ENCODE results near the gene MAST3.

Gene MAST3

DNA sequence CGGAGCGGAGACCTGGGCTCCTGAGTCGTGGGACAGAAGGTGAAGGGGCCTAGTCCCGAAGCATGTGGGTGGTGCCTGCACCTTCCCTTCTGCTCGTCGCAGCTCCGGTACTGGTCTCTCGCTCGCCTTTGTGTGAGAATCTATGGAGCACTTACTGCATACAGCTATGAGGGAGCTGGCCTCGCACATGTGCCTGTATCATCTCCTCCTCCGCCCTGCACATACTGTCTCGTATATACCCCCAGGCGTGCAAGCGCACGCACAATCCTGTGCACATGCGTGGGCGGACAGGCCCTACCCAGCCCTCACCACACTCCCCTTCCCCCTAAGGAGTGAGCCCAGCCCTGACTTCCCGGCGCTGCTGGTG is 64.0 kb downstream of the MAST3 start:
- DNase-seq: no peak

DNA sequence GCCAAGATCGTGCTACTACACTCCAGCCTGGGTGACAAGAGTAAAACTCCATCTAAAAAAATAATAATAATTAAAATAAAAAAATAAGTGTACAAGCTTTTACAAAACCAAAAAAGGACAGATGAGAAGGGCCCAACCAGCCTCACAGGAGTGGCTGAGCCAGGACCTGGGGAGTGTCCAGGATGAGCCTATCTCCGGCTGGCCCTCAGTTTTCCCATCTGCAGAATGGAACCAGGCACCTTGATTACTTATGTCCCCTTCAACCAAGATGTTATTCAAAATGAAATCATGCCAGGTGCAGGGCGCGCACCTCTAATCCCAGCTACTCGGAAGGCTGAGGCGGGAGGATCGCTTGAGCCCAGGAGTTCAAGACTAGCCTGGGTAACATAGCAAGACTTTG is 66.5 kb downstream of the MAST3 start:
- DNase-seq: no peak

DNA sequence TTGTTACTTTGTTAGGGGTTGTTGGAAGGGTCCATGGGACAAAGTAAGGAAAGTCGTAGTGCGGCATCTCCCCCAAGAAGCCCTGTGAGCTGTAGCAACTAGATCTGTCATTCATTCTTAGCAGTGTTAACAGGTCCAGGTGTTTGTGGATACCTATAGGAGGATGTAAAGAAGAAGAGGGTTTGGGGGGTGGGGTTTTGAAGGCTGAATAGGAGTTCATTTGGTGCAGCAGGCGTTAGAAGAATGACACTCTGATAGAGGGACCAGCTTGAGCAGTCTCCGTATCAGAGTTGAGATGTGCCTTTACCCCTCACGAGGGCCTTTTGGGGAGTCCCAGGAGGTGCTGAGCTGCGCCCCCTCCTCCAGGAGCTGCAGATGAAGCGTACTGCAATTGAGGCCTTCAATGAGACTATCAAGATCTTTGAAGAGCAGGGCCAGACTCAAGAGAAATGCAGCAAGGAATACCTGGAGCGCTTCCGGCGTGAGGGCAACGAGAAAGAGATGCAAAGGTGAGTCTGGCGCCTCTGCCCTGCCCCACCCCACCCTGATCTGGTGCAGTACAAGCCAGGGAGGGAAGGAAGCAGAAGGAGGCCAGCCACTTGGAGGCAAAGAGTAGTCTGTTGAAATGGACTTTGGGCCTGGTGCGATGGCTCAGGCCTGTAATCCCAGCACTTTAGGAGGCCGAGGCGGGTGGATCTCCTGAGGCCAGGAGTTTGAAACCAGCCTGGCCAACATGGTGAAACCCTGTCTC is 68.4 kb downstream of the MAST3 start:
- no peak for DNase-seq

DNA sequence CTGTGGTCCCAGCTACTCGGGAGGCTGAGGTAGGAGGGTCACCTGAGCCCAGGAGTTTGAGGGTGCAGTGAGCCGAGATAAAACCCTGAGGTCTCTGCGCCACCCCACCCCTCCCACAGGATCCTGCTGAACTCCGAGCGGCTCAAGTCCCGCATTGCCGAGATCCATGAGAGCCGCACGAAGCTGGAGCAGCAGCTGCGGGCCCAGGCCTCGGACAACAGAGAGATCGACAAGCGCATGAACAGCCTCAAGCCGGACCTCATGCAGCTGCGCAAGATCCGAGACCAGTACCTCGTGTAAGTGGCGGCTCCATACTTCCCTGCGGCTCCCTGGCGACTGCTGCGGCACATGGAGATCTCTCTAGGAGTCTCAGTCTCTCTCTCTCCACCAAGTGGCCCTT is 69.4 kb downstream of the MAST3 start:
- DNase-seq: no peak

DNA sequence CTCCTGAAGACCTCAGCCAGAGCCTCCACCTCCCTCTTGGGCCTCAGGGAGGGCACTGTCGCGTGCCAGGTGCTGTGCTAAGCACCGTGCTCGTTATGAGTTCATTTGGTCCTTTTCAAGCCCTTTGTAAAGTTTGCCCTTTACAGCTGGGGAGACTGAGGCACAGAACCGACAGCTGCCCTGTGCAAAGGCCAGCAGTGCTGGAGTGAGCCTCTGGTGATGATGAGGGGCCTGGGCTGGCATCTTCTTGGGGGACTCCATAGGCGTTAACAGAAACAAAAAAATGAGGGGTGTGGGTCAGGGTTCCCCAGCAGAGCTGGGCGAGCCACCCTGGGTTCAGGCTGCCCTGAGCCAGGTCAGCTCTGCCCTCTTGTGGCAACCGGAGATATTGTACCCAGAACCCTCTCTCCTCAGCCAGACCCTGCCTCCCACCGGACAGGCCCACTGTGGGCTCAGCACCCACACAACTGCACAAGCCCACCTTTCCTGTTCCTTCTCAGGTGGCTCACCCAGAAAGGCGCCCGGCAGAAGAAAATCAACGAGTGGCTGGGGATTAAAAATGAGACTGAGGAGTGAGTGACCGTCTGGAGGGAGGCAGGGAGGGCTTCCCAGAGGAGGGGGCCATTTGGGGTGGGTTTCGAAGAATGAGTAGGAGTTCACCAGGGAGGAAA is 70.5 kb downstream of the MAST3 start:
- DNase-seq: no peak

DNA sequence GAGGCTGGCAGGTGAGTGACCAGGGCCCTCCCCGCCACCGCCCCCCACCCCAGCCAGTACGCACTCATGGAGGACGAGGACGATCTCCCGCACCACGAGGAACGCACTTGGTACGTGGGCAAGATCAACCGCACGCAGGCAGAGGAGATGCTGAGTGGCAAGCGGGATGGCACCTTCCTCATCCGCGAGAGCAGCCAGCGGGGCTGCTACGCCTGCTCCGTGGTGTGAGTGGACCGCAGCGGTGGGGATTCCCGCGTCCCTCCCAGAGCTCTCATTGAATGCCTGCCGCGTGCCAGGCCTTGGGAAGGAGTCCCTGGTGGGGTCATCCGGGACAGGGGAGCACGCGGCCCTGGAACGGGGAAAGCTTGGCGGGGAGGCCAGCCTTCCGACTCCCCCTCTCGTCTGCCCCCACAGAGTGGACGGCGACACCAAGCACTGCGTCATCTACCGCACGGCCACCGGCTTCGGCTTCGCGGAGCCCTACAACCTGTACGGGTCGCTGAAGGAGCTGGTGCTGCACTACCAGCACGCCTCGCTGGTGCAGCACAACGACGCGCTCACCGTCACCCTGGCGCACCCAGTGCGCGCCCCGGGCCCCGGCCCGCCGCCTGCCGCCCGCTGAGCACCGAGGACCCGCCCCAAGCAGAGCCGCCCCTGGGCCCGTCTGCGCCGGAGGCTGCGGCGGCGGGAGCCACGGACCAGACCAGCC is 71.2 kb downstream of the MAST3 start:
- no peak for DNase-seq

GRCh38 chr19:18170714-18171255 is 73.2 kb downstream of the MAST3 start:
- DNase-seq: no peak

GRCh38 chr19:18171605-18172327 is 74.2 kb downstream of the MAST3 start:
- no peak for DNase-seq

DNA sequence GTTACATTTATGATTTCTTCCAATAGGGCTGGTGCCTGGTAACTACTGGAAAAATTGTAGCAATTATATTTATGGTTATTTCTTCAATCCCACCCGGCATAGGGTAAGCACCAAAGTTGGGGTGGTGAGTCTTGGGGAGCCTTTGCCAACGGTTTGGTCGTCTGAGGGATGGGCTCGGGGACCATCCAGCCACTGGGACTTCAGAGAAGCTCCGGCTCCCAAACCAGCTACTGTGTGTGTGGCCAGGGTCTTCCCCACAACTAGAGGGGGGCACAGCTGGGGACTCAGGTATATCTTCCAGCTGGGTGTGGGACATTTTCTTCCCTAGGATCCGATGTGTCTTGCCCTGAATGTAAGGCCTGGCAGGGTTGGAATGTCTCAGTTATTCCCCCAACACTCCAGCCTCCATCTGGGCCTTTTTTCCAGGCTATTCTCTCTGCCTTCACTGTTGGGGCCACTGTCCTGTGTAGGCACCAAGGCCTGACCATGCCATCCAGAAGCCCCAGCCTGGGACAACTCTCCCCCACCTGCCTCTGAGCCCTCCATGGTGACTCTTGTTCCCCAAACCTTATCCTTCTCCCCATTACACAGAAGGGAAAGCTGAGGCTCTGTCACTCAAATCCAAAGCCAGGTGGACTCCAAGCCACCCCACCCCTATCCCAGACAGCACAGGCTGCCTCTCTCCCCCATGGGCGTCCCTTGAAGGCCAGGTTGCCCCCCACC is 74.9 kb downstream of the MAST3 start:
- no peak for DNase-seq

- no peak for DNase-seq
Measured at GRCh38 chr19:18173054-18173571, 75.5 kb downstream of the MAST3 start.

- no peak for DNase-seq
Measured at GRCh38 chr19:18173572-18174288, 76.2 kb downstream of the MAST3 start, which contains the start of gene IFI30. IFI30 (plus strand) TSS chr19:18173813; CDS start chr19:18173842, 29 bp downstream.

GRCh38 chr19:18174983-18175382 is 77.4 kb downstream of the MAST3 start:
- no peak for DNase-seq

GRCh38 chr19:18176367-18177310 is 79.1 kb downstream of the MAST3 start:
- no peak for DNase-seq

- no peak for DNase-seq
Measured at GRCh38 chr19:18179957-18180356, 82.4 kb downstream of the MAST3 start.

GRCh38 chr19:18183529-18183928 is 86.0 kb downstream of the MAST3 start:
- no peak for DNase-seq

- no peak for DNase-seq
Measured at GRCh38 chr19:18185538-18185937, 88.0 kb downstream of the MAST3 start.

DNA sequence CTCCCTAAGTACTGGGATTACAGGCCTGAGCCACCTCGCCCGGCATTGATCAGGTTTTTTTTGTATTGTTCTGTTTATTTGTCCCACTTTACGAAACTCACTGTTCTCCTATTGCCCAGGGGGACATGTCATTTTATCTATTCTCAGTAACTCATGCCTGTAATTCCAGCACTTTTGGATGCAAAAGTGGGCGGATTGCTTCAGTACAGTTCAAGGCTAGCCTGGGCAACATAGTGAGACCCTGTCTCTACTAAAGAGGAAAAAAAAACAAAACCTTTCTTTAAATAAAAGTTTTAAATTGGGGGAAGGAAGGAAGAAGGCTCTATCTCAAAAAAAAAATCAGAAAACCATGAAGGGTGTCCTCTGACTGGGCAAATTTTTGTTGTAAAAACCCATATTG is 92.7 kb downstream of the MAST3 start:
- no peak for DNase-seq

DNA sequence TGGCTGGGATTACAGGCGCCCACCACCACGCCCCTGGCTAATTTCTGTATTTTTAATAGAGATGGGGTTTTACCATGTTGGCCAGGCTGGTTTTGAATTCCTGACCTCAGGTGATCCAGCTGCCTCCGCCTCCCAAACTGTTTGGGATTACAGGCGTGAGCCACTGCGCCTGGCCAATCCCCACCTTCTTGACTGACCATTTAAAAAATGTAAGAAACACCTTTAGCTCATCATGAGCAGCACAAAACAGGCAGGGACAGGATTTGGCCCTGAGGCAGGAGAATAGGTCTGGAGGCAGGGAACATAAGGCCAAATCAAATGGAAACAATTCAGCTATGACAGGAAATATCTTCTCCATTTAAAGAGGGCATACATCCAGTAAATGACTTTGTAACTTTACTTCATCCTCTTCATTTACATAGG is 94.1 kb downstream of the MAST3 start:
- DNase-seq: no peak

GRCh38 chr19:18192673-18193387 is 95.3 kb downstream of the MAST3 start, which contains the start of gene MPV17L2:
MPV17L2 (plus strand) TSS chr19:18193218; CDS start chr19:18193282, 64 bp downstream.
- DNase-seq: peak; percentile 99
